B cell (primary cell): ENCODE data around the gene SLC1A1. TPM values are rescaled to one million over a fixed set of nuclear protein-coding genes. Genes with fewer than 3 reads are reported as not detected.

Experiments
- ATAC-seq: fragments of 200-7000 bp; cut with Tn5 transposase; one replicate; pipeline ENCODE4 v1.10.0; 2021; ENCODE audit warnings: low read depth, mild to moderate bottlenecking, moderate number of reproducible peaks, moderate library complexity
- CTCF ChIA-PET: fragments of 350-600 bp; sonication (Branson Sonifier 250); formaldehyde crosslinking; loops from one replicate; lab custom pipeline; 2021; ENCODE audit warnings: antibody characterized with exemption, inconsistent platforms; lab: Charles Lee
- POLR2A ChIA-PET: fragments of 350-600 bp; sonication (Branson Sonifier 250); formaldehyde crosslinking; loops from one replicate; lab custom pipeline; 2021; ENCODE audit warnings: antibody characterized with exemption; lab: Charles Lee
- DNase-seq: peaks from one replicate; pipeline ENCODE4 v3.0.0; 2013
- H2AFZ ChIP-seq: 2 replicates; pipeline ENCODE4 v1.6.1; 2012; ENCODE audit warnings: mild to moderate bottlenecking, low read depth, low read length; ENCODE audit not compliant: insufficient read depth, poor library complexity, severe bottlenecking
- H3K27ac ChIP-seq, 2 donors: 1 replicate in 1 of 2; 2 replicates in 1 of 2; pipeline ENCODE4 v1.5.1; 2012 to 2013; ENCODE audit warnings: low read length in 2 of 2, mild to moderate bottlenecking in 2 of 2, moderate library complexity in 1 of 2
- H3K27me3 ChIP-seq, 4 experiments: fragments of 200-600 bp in 1 of 4; sonication (generic) in 1 of 4; replicated peaks in 1 of 4; 1 replicate in 2 of 4; 2 replicates in 2 of 4; pipeline versions ENCODE4 v1.6.1 to v1.7.0; 2013 to 2016; ENCODE audit warnings: low read length in 3 of 4, mild to moderate bottlenecking in 2 of 4, mixed read lengths in 1 of 4, moderate library complexity in 1 of 4; ENCODE audit not compliant: insufficient read depth in 4 of 4, control insufficient read depth in 3 of 4; ENCODE audit errors: control extremely low read depth in 1 of 4
- H3K36me3 ChIP-seq, 2 experiments: replicated peaks in 1 of 2; 1 replicate in 1 of 2; 2 replicates in 1 of 2; pipeline versions ENCODE4 v1.6.1 to v1.7.1; 2013; ENCODE audit warnings: low read length in 1 of 2; ENCODE audit not compliant: insufficient read depth in 2 of 2, control insufficient read depth in 1 of 2; ENCODE audit errors: control extremely low read depth in 1 of 2, extremely low read depth in 1 of 2
- H3K4me1 ChIP-seq, 2 donors: fragments of 200-600 bp in 1 of 2; sonication (generic) in 1 of 2; 1 replicate in 1 of 2; 2 replicates in 1 of 2; pipeline versions ENCODE4 v1.5.1 to v1.6.1; 2013 to 2017; ENCODE audit warnings: low read length in 2 of 2; ENCODE audit not compliant: control insufficient read depth in 2 of 2, insufficient read depth in 2 of 2
- H3K4me2 ChIP-seq: replicated peaks from 2 replicates; pipeline ENCODE3; 2012; ENCODE audit warnings: mild to moderate bottlenecking, low read depth, low read length; ENCODE audit not compliant: poor library complexity, severe bottlenecking
- H3K4me3 ChIP-seq, 5 experiments: fragments of 200-600 bp in 1 of 5; sonication (generic) in 1 of 5; 1 replicate in 3 of 5; 2 replicates in 2 of 5; pipeline versions ENCODE4 v1.5.1 to v1.7.0; 2011 to 2016; ENCODE audit warnings: low read length in 4 of 5, mild to moderate bottlenecking in 4 of 5, low read depth in 2 of 5, control low read depth in 1 of 5, moderate library complexity in 1 of 5; ENCODE audit not compliant: insufficient read depth in 1 of 5; ENCODE audit errors: control extremely low read depth in 1 of 5, extremely low read depth in 1 of 5
- H3K79me2 ChIP-seq: fragments of 200-600 bp; sonication (generic); one replicate; pipeline ENCODE4 v1.6.0; 2016; ENCODE audit warnings: low read length; ENCODE audit not compliant: control insufficient read depth, insufficient read depth
- H3K9ac ChIP-seq: fragments of 200-600 bp; sonication (generic); 2 replicates; pipeline ENCODE4 v1.6.1; 2017; ENCODE audit warnings: mild to moderate bottlenecking, low read length, moderate library complexity
- H3K9me3 ChIP-seq, 3 donors: one replicate each; pipeline versions ENCODE4 v1.6.1 to v1.7.1; 2013; ENCODE audit warnings: low read length in 2 of 3; ENCODE audit not compliant: control insufficient read depth in 2 of 3, insufficient read depth in 1 of 3; ENCODE audit errors: control extremely low read depth in 1 of 3
- H4K20me1 ChIP-seq: 2 replicates; pipeline ENCODE4 v1.6.0; 2012; ENCODE audit warnings: mild to moderate bottlenecking, low read length; ENCODE audit not compliant: insufficient read depth, control insufficient read depth, poor library complexity, severe bottlenecking
- H3K27ac Mint-ChIP-seq: one replicate; pipeline ENCODE4 v1.8.0; 2021; ENCODE audit warnings: mixed read lengths
- H3K27me3 Mint-ChIP-seq: one replicate; pipeline ENCODE4 v1.8.0; 2021; ENCODE audit warnings: mixed read lengths
- H3K4me1 Mint-ChIP-seq: one replicate; pipeline ENCODE4 v1.8.0; 2021; ENCODE audit warnings: mixed read lengths
- H3K4me3 Mint-ChIP-seq: one replicate; pipeline ENCODE4 v1.8.0; 2021; ENCODE audit warnings: mixed read lengths
- H3K9me3 Mint-ChIP-seq: one replicate; pipeline ENCODE4 v1.8.0; 2022; ENCODE audit warnings: mixed read lengths; ENCODE audit not compliant: insufficient read depth
- EZH2 ChIP-seq: IDR thresholded peaks from 2 replicates; pipeline ENCODE4 v1.6.1; 2012; ENCODE audit warnings: borderline replicate concordance, low read depth, mild to moderate bottlenecking, moderate library complexity, low read length; ENCODE audit not compliant: insufficient read depth, poor library complexity, severe bottlenecking
- WGBS: methylation state at CpG from one replicate; pipeline ENCODE4 v1.1.5; 2013; ENCODE audit warnings: missing lambda C conversion rate; ENCODE audit not compliant: insufficient coverage; 5-methylcytosine and 5-hydroxymethylcytosine counted together
- intact Hi-C: fragments of 100-400 bp; cut with micrococcal nuclease; formaldehyde crosslinking; loops from one replicate; pipeline ENCODE4 v1.10.0; 2022
- polyA plus RNA-seq: library from polyadenylated mRNA; depleted of rRNA; stranded (reverse); fragments of >200 nt; gene quantifications from 2 replicates; pipeline ENCODE4 v1.2.3, GENCODE V29; 2012
- total RNA-seq, 2 donors: library from RNA; stranded (reverse); fragments of 120-200 nt in 1 of 2; gene quantifications; 1 replicate in 1 of 2; 2 replicates in 1 of 2; pipeline versions ENCODE4 v1.2.3 to v1.2.4, GENCODE V29; 2013 to 2022
- TF ChIP-seq, protein P1 (sequence below): fragments of 200-600 bp; IDR thresholded peaks from one replicate; pipeline ENCODE4 v1.8.0; 2022; ENCODE audit warnings: antibody characterized with exemption, mild to moderate bottlenecking

The SLC1A1 gene
- total and polyA plus RNA-seq, 2 donors (not counting 1 experiment from before 2014, with no cell fraction given), result 0.10 to 0.54 TPM

DNA sequence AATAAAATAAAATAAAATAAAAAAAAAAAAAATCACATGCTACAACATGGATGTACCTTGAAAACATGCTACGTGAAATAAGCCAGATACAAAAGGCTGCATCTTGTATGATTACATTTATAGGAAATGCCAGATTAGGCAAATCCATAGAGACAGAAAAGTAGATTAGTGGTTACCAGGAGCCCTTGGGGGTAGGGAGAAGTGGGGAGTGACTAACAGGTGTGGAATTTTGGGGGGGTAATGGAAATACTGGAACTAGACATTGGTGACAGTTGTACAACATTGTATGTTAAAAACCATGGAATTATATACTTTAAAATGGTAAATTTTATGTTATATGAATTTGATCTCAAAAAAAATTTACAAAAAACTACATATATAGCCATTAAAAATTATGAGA, 47.3 kb downstream of the SLC1A1 start:
- H3K36me3 ChIP-seq, result no peaks in the 10 kb centered on the region
- TF ChIP-seq, protein P1, sequence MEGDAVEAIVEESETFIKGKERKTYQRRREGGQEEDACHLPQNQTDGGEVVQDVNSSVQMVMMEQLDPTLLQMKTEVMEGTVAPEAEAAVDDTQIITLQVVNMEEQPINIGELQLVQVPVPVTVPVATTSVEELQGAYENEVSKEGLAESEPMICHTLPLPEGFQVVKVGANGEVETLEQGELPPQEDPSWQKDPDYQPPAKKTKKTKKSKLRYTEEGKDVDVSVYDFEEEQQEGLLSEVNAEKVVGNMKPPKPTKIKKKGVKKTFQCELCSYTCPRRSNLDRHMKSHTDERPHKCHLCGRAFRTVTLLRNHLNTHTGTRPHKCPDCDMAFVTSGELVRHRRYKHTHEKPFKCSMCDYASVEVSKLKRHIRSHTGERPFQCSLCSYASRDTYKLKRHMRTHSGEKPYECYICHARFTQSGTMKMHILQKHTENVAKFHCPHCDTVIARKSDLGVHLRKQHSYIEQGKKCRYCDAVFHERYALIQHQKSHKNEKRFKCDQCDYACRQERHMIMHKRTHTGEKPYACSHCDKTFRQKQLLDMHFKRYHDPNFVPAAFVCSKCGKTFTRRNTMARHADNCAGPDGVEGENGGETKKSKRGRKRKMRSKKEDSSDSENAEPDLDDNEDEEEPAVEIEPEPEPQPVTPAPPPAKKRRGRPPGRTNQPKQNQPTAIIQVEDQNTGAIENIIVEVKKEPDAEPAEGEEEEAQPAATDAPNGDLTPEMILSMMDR, result no peak
- TF ChIP-seq EZH2, result no peak
- H3K9me3 ChIP-seq, result peaks cover 0 to 12% (median 0%) of the 10 kb centered on the region in 3 donors
- Mint-ChIP-seq H3K27me3 (no peaks in the 10 kb centered on the region), H3K27ac (no peak overlapping the region), H3K4me1 (no peaks in the 10 kb centered on the region), H3K9me3 (no peaks in the 10 kb centered on the region), H3K4me3 (no peak overlapping the region)
- H4K20me1 ChIP-seq, result no peaks in the 10 kb centered on the region
- intact Hi-C loops, result no loop called here
- DNase-seq (no peak), ATAC-seq (no peak)
- WGBS, result no CpG with 5 or more reads among the region's 1 CpG
- no peaks in the 10 kb centered on the region for H3K27me3 ChIP-seq
- H3K9ac ChIP-seq, result no peak overlapping the region
- H2AFZ ChIP-seq, result no peak overlapping the region
- H3K4me2 ChIP-seq, result no peak overlapping the region
- CTCF ChIA-PET, result no interaction called here
- no peaks in the 10 kb centered on the region for H3K4me1 ChIP-seq
- POLR2A ChIA-PET, result no interaction called here
- H3K27ac ChIP-seq, result no peak overlapping the region
- no peaks in the 10 kb centered on the region for H3K79me2 ChIP-seq
- H3K4me3 ChIP-seq, result no peak overlapping the region

DNA sequence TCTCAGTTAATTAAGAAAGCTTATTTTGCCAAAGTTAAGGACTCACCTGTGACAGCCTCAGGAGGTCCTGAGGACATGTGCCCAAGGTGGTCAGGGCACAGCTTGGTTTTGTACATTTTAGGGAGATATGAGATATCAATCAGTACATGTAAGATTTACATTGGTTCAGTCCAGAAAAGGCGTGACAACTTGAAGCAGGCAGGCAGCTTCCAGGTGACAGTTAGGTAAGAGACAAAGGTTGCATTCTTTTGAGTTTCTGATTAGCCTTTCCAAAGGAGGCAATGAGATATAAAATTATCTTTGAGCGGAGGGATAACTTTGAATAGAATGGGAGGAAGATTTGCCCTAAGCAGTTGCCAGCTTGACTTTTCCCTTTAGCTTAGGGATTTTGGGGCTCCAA, 47.8 kb downstream of the SLC1A1 start:
- 80% methylated on average over 1 of the region's 2 CpGs for WGBS
- ATAC-seq, result no peak
- Histone ChIP-seq H3K9ac (no peak overlapping the region), H3K4me1 (no peaks in the 10 kb centered on the region), H3K9me3 (peaks cover 0 to 12% (median 0%) of the 10 kb centered on the region in 3 donors), H3K36me3 (no peaks in the 10 kb centered on the region), H4K20me1 (no peaks in the 10 kb centered on the region), H3K4me3 (no peak overlapping the region), H3K79me2 (no peaks in the 10 kb centered on the region), H3K27me3 (no peaks in the 10 kb centered on the region), H3K27ac (no peak overlapping the region), H3K4me2 (no peak overlapping the region), H2AFZ (no peak overlapping the region)
- Mint-ChIP-seq H3K27me3 (no peaks in the 10 kb centered on the region), H3K4me3 (no peak overlapping the region), H3K4me1 (no peaks in the 10 kb centered on the region), H3K27ac (no peak overlapping the region), H3K9me3 (no peaks in the 10 kb centered on the region)
- no peak for DNase-seq
- ChIA-PET CTCF (no interaction called here), POLR2A (no interaction called here)
- intact Hi-C loops, result no loop called here
- TF ChIP-seq, protein P1, result no peak
- no peak for TF ChIP-seq EZH2
